Body of pancreas (tissue), 4 donors: ENCODE measurements around the gene VAMP4. TPM values are rescaled to one million over a fixed set of nuclear protein-coding genes. Genes with fewer than 3 reads are reported as not detected.

Experiments
- ATAC-seq: fragments of 150-250 bp; one replicate; pipeline ENCODE4 v1.9.1; 2016
- DNase-seq, 4 donors: peaks; one replicate each; pipeline ENCODE4 v3.0.0-alpha.2; 2019
- H3K27ac ChIP-seq, 4 donors: fragments of 200-600 bp; sonication (generic); 1 replicate in 3 of 4; 2 replicates in 1 of 4; pipeline versions ENCODE4 v1.5.1 to v1.6.1; 2016 to 2019; ENCODE audit warnings: mild to moderate bottlenecking in 1 of 4, mixed read lengths in 1 of 4, moderate library complexity in 1 of 4
- H3K27me3 ChIP-seq, 2 donors: fragments of 200-600 bp; sonication (generic); one replicate each; pipeline ENCODE4 v1.6.0; 2016; ENCODE audit warnings: mild to moderate bottlenecking in 1 of 2
- H3K36me3 ChIP-seq, 2 donors: fragments of 200-600 bp; sonication (generic); replicated peaks in 1 of 2; 2 replicates each; pipeline ENCODE4 v1.5.1; 2016; ENCODE audit warnings: low read depth in 2 of 2; ENCODE audit not compliant: insufficient read depth in 1 of 2
- H3K4me1 ChIP-seq: fragments of 200-600 bp; sonication (generic); one replicate; pipeline ENCODE4 v1.6.0; 2016
- H3K4me3 ChIP-seq, 2 donors: fragments of 200-600 bp; sonication (generic); 1 replicate in 1 of 2; 2 replicates in 1 of 2; pipeline ENCODE4 v1.5.1; 2016 to 2019
- H3K9me3 ChIP-seq, 3 donors: fragments of 200-600 bp; sonication (generic); 1 replicate in 2 of 3; 2 replicates in 1 of 3; pipeline ENCODE4 v1.5.1; 2016
- POLR2A ChIP-seq, 3 donors: fragments of 450-650 bp; IDR thresholded peaks; one replicate each; pipeline ENCODE4 v1.6.1; 2016; ENCODE audit warnings: antibody characterized with exemption in 3 of 3, mild to moderate bottlenecking in 2 of 3
- WGBS, 2 donors: methylation state at CpG; one replicate each; pipeline ENCODE4 v1.1.5; 2017; 5-methylcytosine and 5-hydroxymethylcytosine counted together
- intact Hi-C: fragments of 100-400 bp; cut with DNase I; formaldehyde crosslinking; loops from one replicate; pipeline ENCODE4 v1.15.1; 2023
- small RNA-seq: library from RNA; depleted of rRNA; stranded (forward); fragments of <200 nt; gene quantifications from one replicate; pipeline ENCODE3, GENCODE V24; 2016
- total RNA-seq, 2 donors: library from RNA; depleted of rRNA; stranded (reverse); fragments of >200 nt; gene quantifications; one replicate each; pipeline ENCODE4 v1.1.0, GENCODE V29; 2016
- TF ChIP-seq, protein P1 (sequence below), 7 experiments: fragments of 450-650 bp in 4 of 7; fragments of 200-600 bp in 3 of 7; sonication (generic) in 3 of 7; IDR thresholded peaks; one replicate each; pipeline ENCODE4 v1.5.1; 2016 to 2019; ENCODE audit warnings: antibody characterized with exemption in 7 of 7

The VAMP4 gene
- total RNA-seq, 2 donors from 2014 or later: 5.6 to 8.8 TPM

DNA sequence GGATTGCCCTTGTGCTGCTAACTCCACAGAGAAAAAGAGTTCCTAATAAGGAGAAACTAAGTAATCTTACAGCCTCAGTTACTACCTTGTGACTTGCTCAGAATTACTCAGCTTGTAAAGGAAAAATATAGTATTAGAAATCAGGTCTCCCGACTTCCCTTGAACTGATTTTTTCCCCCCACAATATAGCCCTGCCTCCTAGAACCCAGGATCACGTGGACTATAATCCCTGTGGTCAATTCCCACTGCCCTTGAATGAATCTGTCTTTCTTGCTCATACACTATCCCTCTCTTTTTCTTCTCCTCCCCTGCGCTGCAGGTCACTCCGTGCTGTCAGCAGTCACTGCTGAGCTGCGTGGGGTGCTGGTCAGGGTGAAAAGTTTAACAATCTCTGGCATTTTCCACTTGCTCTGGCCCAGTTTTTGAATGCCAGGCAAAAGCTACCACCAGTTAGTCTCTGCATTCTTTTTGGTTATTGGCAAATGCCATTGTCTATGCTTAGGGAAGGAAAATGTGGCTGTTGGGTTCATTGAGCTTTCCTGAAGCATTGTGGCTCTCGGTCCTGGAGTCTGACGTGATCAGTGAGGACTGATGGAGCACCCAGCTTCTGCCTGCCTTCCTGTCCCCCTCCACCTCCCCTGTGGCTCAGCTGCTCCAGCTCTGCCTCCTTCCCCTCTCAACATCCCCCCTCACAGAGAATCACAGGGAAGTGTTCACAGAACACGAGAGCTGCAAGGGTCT, 87.5 kb downstream of the VAMP4 start:
- no peak for TF ChIP-seq POLR2A (IDR thresholded peaks at IDR 0.05)
- TF ChIP-seq, protein P1, sequence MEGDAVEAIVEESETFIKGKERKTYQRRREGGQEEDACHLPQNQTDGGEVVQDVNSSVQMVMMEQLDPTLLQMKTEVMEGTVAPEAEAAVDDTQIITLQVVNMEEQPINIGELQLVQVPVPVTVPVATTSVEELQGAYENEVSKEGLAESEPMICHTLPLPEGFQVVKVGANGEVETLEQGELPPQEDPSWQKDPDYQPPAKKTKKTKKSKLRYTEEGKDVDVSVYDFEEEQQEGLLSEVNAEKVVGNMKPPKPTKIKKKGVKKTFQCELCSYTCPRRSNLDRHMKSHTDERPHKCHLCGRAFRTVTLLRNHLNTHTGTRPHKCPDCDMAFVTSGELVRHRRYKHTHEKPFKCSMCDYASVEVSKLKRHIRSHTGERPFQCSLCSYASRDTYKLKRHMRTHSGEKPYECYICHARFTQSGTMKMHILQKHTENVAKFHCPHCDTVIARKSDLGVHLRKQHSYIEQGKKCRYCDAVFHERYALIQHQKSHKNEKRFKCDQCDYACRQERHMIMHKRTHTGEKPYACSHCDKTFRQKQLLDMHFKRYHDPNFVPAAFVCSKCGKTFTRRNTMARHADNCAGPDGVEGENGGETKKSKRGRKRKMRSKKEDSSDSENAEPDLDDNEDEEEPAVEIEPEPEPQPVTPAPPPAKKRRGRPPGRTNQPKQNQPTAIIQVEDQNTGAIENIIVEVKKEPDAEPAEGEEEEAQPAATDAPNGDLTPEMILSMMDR (IDR thresholded peaks at IDR 0.05): no peak
- DNase-seq (peak in 2 of 4 donors; percentile 13), ATAC-seq (peak; percentile 64)
- 30 to 48% methylated on average over 8 of the region's 8 CpGs for WGBS, 2 donors
- H3K4me1 ChIP-seq: peaks cover 8% of the 10 kb centered on the region
- H3K27me3 ChIP-seq: no peaks in the 10 kb centered on the region
- intact Hi-C loops: no loop called here
- H3K27ac ChIP-seq: peak overlapping the region in 3 of 4 donors; percentile 13 to 59 (median 29)
- H3K4me3 ChIP-seq: no peak overlapping the region
- H3K36me3 ChIP-seq: no peaks in the 10 kb centered on the region
- no peaks in the 10 kb centered on the region for H3K9me3 ChIP-seq

DNA sequence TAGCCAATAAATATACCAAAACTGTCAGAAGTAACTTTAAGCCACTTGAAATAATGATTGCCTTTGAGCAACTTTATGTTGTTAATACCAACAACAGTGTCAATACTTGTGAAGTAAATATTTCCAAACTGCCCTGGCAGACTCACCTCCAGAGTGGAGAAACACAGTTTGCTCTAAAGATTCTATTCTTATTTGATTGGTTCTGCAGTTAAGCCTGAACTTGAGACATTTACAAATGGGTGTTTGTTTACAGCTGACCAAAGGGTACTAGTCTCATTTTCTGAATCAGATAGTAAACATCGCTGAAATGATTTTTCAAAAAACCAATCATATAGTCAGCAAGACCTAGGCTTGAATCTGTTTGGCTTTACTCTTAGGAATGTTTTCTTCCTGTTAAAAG, 88.1 kb downstream of the VAMP4 start:
- DNase-seq: no peak
- no peak overlapping the region for H3K4me3 ChIP-seq
- intact Hi-C loops: no loop called here
- WGBS, 2 donors: 27 to 41% methylated on average over 1 of the region's 1 CpG
- H3K9me3 ChIP-seq: no peaks in the 10 kb centered on the region
- H3K4me1 ChIP-seq: peaks cover 8% of the 10 kb centered on the region
- no peaks in the 10 kb centered on the region for H3K27me3 ChIP-seq
- TF ChIP-seq POLR2A (IDR thresholded peaks at IDR 0.05): no peak
- TF ChIP-seq, protein P1 (IDR thresholded peaks at IDR 0.05): no peak
- no peak for ATAC-seq
- H3K27ac ChIP-seq: peak overlapping the region in 2 of 4 donors; percentile 29 to 59
- no peaks in the 10 kb centered on the region for H3K36me3 ChIP-seq

DNA sequence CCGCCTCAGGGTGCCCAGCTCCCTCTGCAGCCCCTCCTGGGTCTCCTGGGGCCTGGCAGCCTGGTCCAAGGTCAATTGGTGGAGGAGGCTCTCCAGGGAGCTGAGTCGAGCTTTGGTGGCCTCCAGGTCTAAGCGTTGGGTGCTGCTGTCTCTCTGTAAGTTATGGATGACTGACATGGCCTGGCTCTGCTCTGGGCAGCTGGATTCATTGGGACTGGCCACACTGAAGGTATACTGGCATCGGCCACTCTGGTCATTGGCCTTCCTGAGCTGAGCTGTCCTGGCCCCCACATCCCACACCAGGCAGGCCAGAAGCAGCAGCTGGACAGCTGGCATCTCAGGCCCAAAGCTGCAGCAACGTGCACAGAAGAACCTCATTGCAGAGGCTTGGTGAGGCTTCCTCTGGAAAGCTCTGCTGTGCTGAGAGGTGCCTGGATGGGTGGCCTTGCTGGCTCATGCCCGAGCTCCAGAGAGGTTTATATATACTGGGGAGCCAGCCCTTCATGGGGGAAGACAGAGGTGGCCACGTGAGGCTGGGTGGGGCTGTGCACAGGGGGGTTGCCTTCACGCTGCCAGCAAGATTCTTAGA, 89.5 kb downstream of the VAMP4 start, which contains the start of gene MYOC:
MYOC (minus strand) TSS at position 455 of the 589 bp plus-strand sequence; CDS start at position 378, 77 bp downstream.
- TF ChIP-seq, protein P1 (IDR thresholded peaks at IDR 0.05): no peak
- no peak for TF ChIP-seq POLR2A (IDR thresholded peaks at IDR 0.05)
- Histone ChIP-seq H3K27me3 (no peaks in the 10 kb centered on the region), H3K4me3 (no peak within 1 kb of the TSS), H3K4me1 (peaks cover 8% of the 10 kb centered on the region), H3K9me3 (no peaks in the 10 kb centered on the region), H3K27ac (no peak within 1 kb of the TSS), H3K36me3 (no peaks in the 10 kb centered on the region)
- no peak for DNase-seq
- ATAC-seq: no peak
- WGBS, 2 donors: 39 to 64% methylated on average over 6 to 8 of the region's 8 CpGs
- intact Hi-C loops: no loop called here

Small RNAs within 50 kb of the gene (small RNA-seq; reads per million reads assigned to genes)
- not detected for gene RF00601

Other genes starting within 250 kb of the VAMP4 start
- not detected for gene MYOCOS, start 119.8 kb downstream of the VAMP4 start, total RNA-seq
- 1 to 10 TPM; 1.3 to 5.4 TPM for gene MYOC, start 89.4 kb downstream of the VAMP4 start, total RNA-seq
- 10 to 100 TPM in 1 of 2 donors, 1 to 10 TPM in 1; 9.2 to 13.5 TPM for gene METTL13, start 39.6 kb upstream of the VAMP4 start, total RNA-seq
- gene DNM3, start 99.4 kb upstream of the VAMP4 start, total RNA-seq: 1 to 10 TPM; 2.9 to 4.0 TPM